GM19023 (cell line): ENCODE data around the gene HOXC6.
"Not testable (repeated sequence)": the region's sequence is repeated elsewhere in the genome, so short reads cannot be mapped to it uniquely, and the experiment has no call there.

Experiments used
- ATAC-seq: cut with Tn5 transposase; IDR thresholded peaks from one replicate; pipeline ENCODE4 v1.9.1; 2021; ENCODE audit warnings: mild to moderate bottlenecking, moderate library complexity; ENCODE audit not compliant: unreplicated experiment

The HOXC6 gene

GRCh38 chr12:54077843-54078242 is 49.6 kb downstream of the HOXC6 start:
- ATAC-seq: not testable (repeated sequence)

GRCh38 chr12:54079115-54079514 is 50.9 kb downstream of the HOXC6 start:
- not testable (repeated sequence) for ATAC-seq
